Measurements from ENCODE around the gene LTBP1. TPM values are rescaled to one million over a fixed set of nuclear protein-coding genes. Genes with fewer than 3 reads are reported as not detected.

The LTBP1 gene
- total and polyA plus RNA-seq, 2 experiments from 2014 or later, result 15.7 to 49.8 TPM

- TF ChIP-seq ZNF462 (CRISPR knock-in tag; IDR thresholded peaks at IDR 0.05) (no peak), STAT1 (IDR thresholded peaks at IDR 0.05; ENCODE audit: unreplicated experiment) (no peak), EZH2phosphoT487 (IDR thresholded peaks at IDR 0.05; ENCODE audit: unreplicated experiment) (no peak), JUNB (IDR thresholded peaks at IDR 0.05; ENCODE audit: unreplicated experiment) (no peak), EZH2 (IDR thresholded peaks at IDR 0.05; ENCODE audit: low read depth, unreplicated experiment) (no peak), ZNF331 (CRISPR knock-in tag; IDR thresholded peaks at IDR 0.05; ENCODE audit: low read depth) (no peak)
These were observed 159.4 kb downstream of the LTBP1 start (continued) for GRCh38 chr2:33106115-33106514.

- TF ChIP-seq, protein P1, sequence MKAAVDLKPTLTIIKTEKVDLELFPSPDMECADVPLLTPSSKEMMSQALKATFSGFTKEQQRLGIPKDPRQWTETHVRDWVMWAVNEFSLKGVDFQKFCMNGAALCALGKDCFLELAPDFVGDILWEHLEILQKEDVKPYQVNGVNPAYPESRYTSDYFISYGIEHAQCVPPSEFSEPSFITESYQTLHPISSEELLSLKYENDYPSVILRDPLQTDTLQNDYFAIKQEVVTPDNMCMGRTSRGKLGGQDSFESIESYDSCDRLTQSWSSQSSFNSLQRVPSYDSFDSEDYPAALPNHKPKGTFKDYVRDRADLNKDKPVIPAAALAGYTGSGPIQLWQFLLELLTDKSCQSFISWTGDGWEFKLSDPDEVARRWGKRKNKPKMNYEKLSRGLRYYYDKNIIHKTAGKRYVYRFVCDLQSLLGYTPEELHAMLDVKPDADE (IDR thresholded peaks at IDR 0.05), result no peak
- TF ChIP-seq ZNF462 (CRISPR knock-in tag; IDR thresholded peaks at IDR 0.05), result no peak
- TF ChIP-seq STAT1 (IDR thresholded peaks at IDR 0.05; ENCODE audit: unreplicated experiment), result no peak
- H3K4me3 Mint-ChIP-seq, result no peak overlapping the region
- H3K9me3 Mint-ChIP-seq, result no peaks in the 10 kb centered on the region
- no peaks in the 10 kb centered on the region for H3K36me3 Mint-ChIP-seq (ENCODE audit: low read depth)
- ATAC-seq (no peak), DNase-seq (ENCODE audit: low spot score) (no peak)
- H3K27me3 ChIP-seq (ENCODE audit: insufficient read depth), result no peaks in the 10 kb centered on the region
- peaks cover 5% of the 10 kb centered on the region; the same call in 1 of the 2 replicates for H3K4me1 ChIP-seq (ENCODE audit: insufficient read depth)
- H3K9me2 ChIP-seq (ENCODE audit: insufficient read depth), result no peaks in the 10 kb centered on the region
- H3K4me3 ChIP-seq, result no peak overlapping the region
- no peak overlapping the region for H3K27ac Mint-ChIP-seq
- H2AFZ ChIP-seq, result no peak overlapping the region
- H4K20me1 ChIP-seq (replicated peaks; ENCODE audit: insufficient read depth), result no peaks in the 10 kb centered on the region
- H3K4me2 ChIP-seq, result no peak overlapping the region
- H3K79me2 ChIP-seq (replicated peaks; ENCODE audit: insufficient read depth), result no peaks in the 10 kb centered on the region
- no peaks in the 10 kb centered on the region for H3K27me3 Mint-ChIP-seq (ENCODE audit: insufficient read depth, low read depth, poor library complexity)
- H3K36me3 ChIP-seq (ENCODE audit: insufficient read depth), result no peaks in the 10 kb centered on the region
- peaks cover 15% of the 10 kb centered on the region for H3K4me1 Mint-ChIP-seq
- H3K27ac ChIP-seq (ENCODE audit: low read depth), result no peak overlapping the region
- no peaks in the 10 kb centered on the region for H3F3A ChIP-seq (replicated peaks; ENCODE audit: low read depth)
These were observed 161.1 kb downstream of the LTBP1 start for GRCh38 chr2:33107690-33108482.

Measured in GM23338 (cell line).